HG03196 (cell line): ENCODE results near the gene ENO4.

Experiments
- ATAC-seq: cut with Tn5 transposase; IDR thresholded peaks from one replicate; pipeline ENCODE4 v1.9.1; 2021; ENCODE audit not compliant: unreplicated experiment

The ENO4 gene

DNA sequence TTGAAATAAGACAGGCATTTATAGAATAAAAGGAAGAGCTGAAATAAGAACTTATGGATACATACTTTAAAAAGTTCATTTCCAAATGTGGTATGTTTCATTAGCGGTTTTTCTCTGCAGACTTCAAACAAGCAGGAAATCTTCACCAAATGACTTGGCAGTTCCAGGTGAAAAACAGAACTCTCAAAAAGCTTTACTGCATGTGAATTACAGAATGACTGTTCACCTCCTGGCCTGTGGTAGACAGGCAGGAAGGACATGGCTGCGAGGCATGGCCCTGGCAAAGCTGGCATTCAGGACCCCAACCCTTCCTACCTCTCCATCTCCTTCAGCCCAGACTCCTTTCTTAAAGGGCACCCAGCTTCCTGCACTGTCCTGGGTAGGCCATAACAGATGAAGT is 21.2 kb upstream of the ENO4 start:
- ATAC-seq, result no peak

DNA sequence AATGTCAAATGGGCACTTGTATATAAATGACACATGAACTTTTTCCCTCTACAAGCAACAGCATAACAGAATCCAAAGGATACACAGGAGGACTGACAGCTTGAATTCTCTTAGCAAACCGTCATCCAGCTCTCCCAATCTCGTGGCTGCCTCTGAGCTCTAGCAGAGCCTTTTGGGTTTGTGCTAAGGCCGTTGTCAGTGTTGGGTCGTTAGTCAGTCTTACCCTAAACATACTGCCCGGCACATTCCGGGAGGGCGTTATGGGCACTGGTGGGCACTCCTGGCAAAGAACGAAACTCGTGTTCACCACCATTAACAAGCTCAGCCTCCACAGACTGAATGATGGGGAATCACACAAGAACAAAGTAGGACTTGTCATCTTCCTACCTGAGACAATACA is 19.6 kb upstream of the ENO4 start:
- no peak for ATAC-seq

DNA sequence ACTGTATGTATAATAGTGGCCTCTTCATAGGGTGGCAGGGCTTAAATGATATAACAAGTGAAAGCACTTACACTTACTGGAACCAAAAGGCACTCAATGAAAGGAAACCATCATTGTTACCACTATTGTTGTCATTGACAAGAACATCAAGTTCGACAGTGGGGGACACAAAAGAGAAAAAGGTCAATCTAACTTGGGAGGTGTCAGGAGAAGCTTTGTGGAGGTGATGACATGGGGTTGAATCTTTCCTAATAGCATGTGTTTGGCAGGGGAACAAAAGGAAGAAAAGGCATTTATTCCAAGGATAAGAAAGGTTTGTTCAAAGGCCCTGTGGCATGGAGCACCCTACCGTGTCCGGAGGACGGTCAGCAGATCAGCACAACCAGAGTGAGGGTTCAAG is 18.2 kb upstream of the ENO4 start:
- no peak for ATAC-seq

DNA sequence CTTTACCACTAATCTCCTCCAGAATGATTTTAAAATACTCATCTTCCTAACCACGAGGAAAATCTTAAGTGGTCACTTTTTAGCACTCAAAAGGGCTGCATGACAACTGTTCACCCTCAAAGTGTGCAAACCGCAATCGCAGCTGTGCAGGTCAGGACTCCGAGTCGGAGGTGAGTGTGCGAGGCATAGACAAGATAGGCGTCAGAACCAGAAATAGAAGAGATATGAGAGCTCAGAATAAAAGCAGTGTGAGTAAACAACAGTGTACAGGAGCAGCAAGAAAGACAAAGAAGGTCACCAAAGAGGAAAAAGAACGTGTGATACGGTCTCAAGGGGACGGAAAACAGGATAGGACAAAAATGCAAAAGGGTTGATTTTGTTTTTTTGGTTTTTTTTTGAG is 17.5 kb upstream of the ENO4 start:
- ATAC-seq, result no peak

DNA sequence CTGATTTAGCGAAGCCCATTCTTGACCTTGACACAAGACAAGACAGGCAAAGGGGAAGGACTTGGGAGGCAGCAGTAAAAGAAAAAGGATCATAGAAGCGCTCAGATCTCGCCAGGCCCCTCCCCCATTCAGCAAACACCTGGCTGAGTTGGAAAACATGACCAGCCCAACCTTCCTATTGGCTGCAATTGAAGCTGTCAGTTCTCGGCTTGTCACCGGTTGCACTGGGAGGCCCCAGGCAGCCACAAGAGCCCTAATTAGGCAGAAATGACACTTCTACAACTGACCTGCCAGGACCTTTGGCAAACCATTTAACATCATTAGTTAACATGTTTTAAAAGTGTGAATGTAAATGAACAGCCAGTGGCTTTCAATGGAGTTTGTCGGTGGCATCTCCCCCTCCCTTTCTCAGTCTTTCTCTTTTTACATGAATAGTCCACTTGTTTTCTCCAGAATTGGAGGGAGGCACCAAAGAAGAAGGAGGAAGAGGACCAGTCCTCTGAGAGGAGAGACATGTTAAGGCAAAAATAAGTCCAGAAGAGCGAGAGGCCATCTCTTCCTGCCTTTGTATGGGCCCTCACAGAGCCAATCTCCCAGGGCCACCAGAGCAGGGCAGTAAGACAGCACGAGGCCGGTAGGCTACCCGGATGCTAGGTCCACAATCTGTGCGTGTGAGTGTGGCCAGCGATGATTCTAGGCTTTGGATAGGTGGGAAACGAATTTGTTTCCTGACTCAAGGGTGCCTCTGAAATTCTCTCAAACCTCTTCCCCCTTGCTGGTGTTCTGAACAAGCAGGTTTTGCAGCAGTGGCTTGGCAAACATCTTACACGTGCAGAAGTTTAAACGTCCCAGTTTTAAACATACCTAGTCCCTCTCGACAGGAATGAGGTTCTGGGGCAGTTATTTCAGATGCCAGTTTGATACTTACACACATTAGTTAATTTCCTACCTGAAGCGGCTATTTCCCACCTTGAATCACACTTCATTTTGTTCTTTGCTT is 15.0 kb upstream of the ENO4 start:
- ATAC-seq, result no peak

DNA sequence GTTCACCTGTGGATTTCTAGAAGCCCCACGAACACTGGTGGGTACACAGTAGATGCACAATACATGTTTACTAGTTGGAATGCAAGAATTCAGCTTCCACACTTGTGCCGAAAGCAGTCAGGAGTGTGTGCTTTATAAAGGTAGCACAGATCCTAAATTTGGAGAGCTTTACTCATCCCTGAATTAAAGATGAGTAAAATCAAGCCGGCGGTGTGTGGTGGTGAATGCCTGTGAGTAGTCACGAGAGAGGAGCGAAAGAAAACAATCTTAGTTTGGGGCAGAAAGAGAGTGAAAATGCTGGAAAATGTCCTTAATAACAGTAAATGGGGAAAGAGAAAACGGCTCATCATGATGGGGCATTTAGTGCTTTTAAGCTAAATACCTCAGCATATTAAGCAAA is 13.6 kb upstream of the ENO4 start:
- no peak for ATAC-seq

DNA sequence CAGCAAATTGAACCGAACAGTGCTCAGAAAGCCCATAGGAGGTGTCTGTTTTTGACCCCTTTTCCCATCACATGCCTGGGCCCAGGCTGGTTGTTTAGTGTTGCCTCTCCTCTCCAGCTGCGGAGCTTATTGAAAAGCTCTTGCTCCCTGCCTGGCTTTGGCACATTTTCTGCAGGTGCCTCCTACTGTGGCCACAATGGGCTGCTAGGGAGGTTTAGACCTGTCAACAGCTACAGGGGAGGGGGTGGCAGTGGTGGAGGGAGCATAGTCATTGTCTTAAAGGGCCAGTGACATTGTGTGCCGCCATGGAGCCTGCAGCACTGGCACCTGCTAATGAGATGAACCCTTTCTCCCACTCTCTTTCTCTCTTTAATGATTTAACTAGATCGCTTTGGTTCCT is 13.2 kb upstream of the ENO4 start:
- no peak for ATAC-seq

DNA sequence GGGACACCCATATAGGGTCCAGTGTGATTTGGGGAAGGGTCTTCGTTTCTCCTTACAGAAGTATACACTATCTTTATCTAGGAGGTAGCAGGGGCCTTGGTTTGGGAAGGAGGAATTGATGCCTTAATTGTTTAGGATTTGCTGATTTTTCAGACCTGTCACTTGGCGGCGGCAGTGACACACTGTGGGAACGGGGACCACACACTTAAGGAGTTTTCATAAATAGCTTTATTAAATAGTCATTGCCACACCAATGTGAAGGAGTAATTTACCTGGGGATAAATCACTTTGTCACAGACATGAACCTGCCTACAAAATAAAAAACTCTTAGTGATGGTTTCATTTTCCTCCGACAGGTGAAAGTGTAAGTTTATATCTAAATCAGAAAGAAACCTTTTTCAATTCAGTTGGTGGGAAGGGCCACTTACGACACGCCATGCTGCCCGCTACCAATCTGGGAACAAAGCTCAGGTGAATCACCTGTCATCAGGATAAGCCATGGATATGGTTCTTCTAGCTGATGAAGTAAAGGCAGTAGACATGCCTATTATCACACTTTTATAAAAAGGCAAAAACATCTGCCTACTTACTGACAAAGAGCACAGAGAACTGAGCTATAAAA is 12.3 kb upstream of the ENO4 start:
- ATAC-seq, result no peak

DNA sequence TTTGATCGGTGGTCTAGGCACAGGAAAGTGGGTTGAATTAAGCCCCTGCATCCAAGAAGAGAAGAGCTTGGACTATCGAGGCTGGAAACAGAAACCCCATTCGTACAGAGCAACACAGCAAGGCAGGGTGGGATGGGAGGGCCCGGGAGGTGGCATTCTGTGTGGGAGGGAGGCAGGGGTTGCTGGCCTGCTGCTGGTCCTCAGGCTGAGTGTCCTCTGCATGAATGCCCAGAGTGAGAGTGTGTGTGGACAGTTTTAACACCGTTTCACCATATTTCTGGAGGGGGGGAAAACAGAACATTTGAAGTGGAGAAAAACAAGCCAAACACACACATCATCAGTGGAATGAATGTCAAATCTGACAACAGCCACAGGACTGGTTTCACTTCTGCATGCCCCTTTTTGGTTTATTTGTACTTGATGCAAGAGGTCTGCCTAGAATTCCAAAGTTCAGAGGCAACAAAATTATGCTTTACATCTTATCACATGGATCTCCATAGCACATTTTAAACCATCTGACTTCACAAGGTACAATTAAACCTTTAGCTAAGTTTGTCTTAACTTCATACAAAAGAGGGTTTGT is 11.1 kb upstream of the ENO4 start:
- ATAC-seq, result no peak

DNA sequence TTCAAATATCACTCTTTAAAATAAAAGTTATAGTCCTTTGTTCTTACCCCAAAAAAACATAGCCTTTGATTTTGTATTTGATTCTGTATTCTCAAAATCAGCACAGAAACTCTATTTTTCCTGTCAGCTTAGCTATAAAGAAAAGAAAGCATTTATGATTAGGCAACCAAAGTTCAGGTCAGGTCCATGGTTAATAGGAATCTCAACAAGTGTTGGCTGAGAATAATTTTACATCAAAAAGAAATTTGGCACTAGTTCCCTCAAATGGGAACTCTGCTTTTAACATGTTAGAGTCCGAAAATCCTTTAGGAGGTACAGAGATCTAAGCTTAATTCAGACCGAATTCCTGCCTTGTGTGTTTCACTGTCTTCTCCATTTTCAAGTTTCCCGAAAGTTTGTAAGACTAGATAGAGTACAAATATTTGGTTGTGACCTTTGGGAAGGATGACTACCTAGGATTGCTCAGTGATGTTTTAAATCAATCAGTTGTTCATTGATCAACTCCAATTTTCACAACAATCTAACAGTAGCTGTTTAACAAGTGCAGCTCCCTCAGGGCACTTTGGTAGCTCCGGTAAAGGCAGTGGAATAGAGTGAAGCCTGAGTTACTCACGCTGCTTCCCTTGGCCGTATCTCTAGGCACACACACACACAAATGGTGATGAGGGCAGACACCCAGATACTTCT is 8.8 kb upstream of the ENO4 start:
- no peak for ATAC-seq

DNA sequence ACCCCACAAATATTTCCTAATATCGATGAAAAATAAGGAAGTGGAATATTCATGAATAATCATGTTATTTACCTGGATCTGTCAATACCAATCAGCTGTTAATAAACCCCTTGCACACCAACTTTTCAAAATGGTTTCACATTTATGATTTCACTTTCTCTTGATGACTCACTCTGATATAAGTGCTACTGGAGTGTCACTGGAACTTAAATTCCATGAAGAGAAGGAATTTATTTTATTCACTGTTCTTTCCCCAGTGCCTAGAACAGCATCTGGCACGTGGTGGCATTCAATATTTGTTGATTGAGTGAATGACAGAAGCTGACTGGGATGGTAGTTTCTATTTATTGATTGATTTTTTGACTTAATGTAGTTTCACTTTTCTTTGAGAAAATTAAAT is 3.5 kb upstream of the ENO4 start:
- no peak for ATAC-seq

DNA sequence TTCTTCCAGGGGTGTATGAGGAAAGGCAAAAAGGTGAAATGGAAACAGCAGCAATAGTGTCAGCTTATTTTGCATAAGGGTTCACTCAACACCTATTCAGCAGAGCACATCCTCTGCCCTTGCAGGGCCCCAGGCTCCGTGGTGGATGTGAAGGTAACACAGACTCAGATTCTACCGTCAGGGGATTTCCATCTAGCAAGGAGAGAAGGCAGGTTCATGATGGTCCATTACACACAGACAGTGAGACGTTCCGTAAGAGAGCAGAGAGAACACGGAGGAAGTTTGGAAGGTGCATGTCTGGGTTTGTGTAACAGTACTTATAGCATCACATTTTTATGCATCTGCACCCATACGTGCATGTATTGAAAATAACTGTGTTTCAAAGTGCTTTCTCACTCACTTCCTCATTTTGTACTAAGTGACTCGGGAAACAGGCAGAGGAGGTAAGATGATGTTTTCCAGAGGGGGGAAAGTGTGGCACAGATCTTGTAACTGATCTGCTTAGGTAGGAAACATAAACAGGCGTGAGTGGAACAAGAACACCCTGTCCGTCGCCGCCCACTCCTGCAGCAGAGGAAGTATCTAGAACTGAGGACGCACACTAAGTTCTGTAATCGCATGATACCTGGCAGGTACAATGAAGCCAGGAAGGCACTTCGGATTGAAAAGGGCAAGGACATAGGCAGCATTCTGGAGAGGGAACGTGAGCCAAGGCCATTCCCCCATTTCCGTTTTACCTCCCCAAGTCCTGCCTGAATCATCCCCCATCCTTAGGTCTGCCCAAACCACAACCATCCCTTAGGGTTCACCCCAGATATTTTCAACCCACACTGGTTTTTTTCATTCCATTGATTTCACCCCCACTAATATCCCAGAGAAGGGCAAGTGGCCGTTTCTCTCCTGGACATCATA is 1.0 kb upstream of the ENO4 start:
- peak; percentile 68 for ATAC-seq

DNA sequence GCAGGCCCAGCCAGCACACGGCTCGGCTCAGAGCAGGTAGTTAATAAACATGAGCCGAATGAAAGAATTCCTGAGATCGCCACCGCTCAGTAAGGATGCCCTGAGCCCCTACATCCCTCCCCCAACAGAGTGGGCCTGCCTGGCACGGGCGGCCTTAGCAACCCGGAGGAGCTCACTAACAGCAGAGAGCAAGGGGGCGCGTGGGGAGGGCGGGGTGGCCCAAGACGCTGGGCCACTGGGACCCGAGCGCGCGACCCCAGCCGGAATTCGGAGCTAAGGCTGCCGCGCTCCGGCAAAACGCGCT is 403 bp upstream of the ENO4 start:
- no peak for ATAC-seq

DNA sequence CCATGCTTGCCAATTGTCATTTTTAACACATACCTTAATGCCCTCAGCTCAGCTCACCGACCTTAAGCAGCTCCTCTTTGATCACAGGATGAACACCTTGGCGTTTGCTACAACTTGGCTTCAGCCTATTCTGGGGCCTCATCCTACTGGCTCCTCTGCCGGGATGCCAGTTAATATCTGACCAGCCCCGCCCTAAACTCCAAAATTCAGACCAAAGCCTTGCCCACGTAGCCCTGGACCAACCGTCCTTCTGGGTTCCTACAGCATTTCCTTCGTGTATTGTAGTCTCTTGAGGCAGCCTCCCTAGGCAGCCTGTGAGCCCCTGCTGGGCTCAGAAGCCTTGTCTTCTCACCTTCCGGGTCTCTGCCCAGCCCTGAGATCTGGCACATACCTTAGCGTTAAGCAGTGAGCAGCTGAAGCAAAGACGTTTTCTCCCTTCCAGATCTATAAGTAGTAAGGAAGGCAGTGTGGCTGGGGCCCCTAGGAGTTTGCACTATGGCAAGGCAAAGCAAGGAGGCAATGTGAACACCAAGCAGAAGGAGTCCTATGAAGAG is 836 bp downstream of the ENO4 start:
- no peak for ATAC-seq

DNA sequence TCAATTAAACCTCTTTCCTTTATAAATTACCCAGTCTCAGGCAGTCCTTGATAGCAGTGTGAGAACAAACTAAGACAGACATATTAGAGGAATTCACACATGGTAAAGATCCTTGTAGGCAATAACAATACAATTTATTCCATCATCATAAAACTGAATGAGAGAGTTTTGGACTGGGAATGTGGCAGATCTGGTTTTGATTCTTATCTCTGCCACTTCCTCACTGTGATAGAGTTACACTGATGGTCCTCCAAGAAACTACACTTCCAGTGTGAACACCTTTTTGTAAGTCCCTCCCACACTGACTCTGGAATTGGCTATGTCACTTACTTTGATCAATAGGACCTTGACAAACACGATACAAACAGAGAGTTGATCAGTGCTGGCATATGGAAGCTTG is 2.9 kb downstream of the ENO4 start:
- no peak for ATAC-seq

DNA sequence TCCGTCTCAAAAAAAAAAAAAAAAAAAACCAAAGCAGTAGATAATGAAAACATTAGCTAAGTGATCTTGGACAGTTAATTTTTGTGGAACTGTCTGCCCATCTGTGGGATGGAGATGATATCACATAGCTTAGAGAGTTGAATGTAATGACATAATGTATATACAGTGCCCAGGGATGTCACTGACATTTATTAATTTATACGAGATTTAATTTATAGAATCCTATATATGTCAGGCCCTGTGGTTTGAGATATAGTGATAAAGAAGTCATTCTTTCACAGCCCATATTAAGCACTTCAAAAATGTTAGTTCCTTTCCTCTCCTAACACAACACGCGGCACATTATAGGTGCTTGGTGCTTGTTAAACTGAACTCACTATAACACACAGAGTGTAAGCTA is 4.0 kb downstream of the ENO4 start:
- no peak for ATAC-seq

DNA sequence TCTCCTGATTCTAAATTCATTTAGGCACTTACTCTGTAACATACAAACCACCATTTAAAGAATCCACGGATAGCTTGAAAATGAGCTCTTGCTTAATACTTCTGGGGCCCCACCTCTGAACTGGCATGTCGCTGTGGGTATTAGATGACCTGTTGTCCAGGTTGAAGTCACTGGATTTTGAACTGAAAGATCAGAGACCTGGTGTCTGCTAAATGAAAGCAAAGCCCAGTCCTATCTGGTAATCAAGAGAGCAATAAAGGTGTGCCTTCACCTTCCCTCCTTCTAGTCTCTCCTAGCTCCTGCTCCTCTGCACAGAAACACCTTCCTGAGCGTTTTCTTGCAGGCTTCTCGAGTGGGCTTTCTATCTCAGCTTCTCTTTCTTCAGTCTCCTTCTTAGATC is 4.4 kb downstream of the ENO4 start:
- no peak for ATAC-seq

DNA sequence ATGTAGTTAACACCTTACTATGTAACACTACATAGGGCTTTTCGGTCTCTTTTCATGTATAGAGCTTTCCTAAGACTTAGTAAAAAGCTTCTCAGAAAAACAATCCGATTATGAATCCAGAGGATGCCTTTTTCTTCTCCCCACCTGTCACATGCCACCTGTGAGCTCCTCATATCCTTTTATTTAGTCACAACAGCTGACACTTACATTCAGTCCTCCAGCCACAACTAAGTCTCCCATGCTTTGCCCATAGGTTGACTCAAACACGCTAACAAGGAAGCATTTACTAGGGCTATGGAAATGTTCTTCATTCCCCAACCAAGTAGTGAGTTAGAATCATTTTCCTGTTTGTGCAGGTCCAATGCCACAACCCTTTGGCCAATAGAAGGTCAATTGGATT is 7.9 kb downstream of the ENO4 start:
- ATAC-seq, result no peak

DNA sequence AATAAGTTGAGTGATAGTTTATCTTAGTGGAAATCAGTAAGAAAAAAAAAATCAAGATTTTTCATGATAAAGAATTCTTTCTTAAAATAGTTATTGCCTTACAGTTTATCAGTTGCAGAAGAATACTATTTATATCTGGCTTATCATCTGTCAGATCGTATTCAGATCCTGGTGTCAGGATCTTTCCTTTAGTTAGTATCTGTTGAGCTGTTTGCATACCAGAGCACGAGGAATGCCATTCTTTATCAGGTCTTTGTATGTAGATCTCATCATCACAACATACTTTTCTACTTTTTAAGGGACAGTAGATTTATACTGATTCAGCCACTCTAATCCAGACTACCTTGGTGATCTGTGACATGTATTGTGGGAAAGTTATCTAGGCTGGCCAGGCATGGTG is 12.5 kb downstream of the ENO4 start:
- no peak for ATAC-seq

DNA sequence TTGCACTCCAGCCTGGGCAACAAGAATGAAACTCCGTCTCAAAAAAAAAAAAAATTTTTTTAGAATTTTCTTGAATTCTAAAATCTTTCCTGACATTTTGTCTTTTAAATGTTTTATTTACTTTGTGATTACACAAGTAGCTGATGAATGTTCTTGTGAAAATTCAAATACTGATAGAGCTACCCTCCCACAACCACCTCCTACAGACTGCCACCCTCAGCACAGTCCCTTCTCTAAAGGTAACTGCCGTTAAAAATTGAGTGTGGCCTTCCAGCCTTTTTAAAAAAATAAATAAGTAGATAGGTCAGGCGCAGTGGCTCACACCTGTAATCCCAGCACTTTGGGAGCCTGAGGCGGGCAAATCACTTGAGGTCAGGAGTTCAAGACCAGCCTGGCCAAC is 15.1 kb downstream of the ENO4 start:
- no peak for ATAC-seq
